IMR-90 (cell line): ENCODE results near the gene SPATA16. TPM values are rescaled to one million over a fixed set of nuclear protein-coding genes. Genes with fewer than 3 reads are reported as not detected.

Experiments used
- ATAC-seq: fragments of 200-7000 bp; cut with Tn5 transposase; 2 replicates; pipeline ENCODE4 v1.9.1; 2020; ENCODE audit warnings: low read depth, mild to moderate bottlenecking, moderate library complexity
- BruUV-seq: library from RNA; stranded (reverse); fragments of 400-500 nt; replicated peaks from 2 replicates; lab custom pipeline; 2021; lab: Mats Ljungman, UMichigan
- CTCF ChIA-PET: fragments of 300-600 bp; formaldehyde crosslinking; extraction: SDS; loops from one replicate; lab custom pipeline; 2021; ENCODE audit warnings: antibody characterized with exemption; lab: Yijun Ruan, JAX
- POLR2A ChIA-PET: fragments of 300-600 bp; sonication (Branson Sonifier 250); formaldehyde crosslinking; loops from one replicate; lab custom pipeline; 2022; ENCODE audit warnings: antibody characterized with exemption; ENCODE audit not compliant: unreplicated experiment; lab: Charles Lee
- DNase-seq: peaks from one replicate; pipeline ENCODE4 v3.0.0; 2013
- H2AFZ ChIP-seq: replicated peaks from 2 replicates; pipeline ENCODE3; 2013; ENCODE audit warnings: low read length, mild to moderate bottlenecking; ENCODE audit not compliant: poor library complexity
- H2AK5ac ChIP-seq: 2 replicates; pipeline ENCODE4 v1.6.1; 2013; ENCODE audit warnings: low read depth, low read length, inconsistent platforms
- H2AK9ac ChIP-seq: replicated peaks from 2 replicates; pipeline ENCODE3; 2013; ENCODE audit warnings: mild to moderate bottlenecking, low read depth, low read length, moderate library complexity; ENCODE audit not compliant: poor library complexity
- H2BK120ac ChIP-seq: 2 replicates; pipeline ENCODE4 v1.6.1; 2013; ENCODE audit warnings: low read depth, low read length, inconsistent platforms
- H2BK15ac ChIP-seq: 3 replicates; pipeline ENCODE4 v1.6.1; 2013; ENCODE audit warnings: low read depth, low read length, inconsistent platforms
- H2BK20ac ChIP-seq: 2 replicates; pipeline ENCODE4 v1.6.1; 2013; ENCODE audit warnings: low read depth, mild to moderate bottlenecking, inconsistent platforms, low read length, moderate library complexity
- H2BK5ac ChIP-seq: 2 replicates; pipeline ENCODE4 v1.6.1; 2013; ENCODE audit warnings: mild to moderate bottlenecking, low read depth, low read length, inconsistent platforms; ENCODE audit not compliant: poor library complexity, severe bottlenecking
- H3K14ac ChIP-seq: replicated peaks from 2 replicates; pipeline ENCODE4 v1.6.1; 2013; ENCODE audit warnings: low read depth, low read length, inconsistent platforms
- H3K18ac ChIP-seq: 2 replicates; pipeline ENCODE4 v1.6.1; 2013; ENCODE audit warnings: low read depth, low read length, control low read depth
- H3K23ac ChIP-seq: 2 replicates; pipeline ENCODE4 v1.6.1; 2013; ENCODE audit warnings: low read depth, low read length, inconsistent platforms
- H3K27ac ChIP-seq: 2 replicates; pipeline ENCODE4 v1.5.1; 2013; ENCODE audit warnings: mild to moderate bottlenecking, control low read depth, low read length; ENCODE audit not compliant: insufficient read depth
- H3K27me3 ChIP-seq: 2 replicates; pipeline ENCODE4 v1.6.1; 2013; ENCODE audit warnings: low read length; ENCODE audit not compliant: control insufficient read depth, insufficient read depth
- H3K36me3 ChIP-seq: 2 replicates; pipeline ENCODE4 v1.6.1; 2013; ENCODE audit warnings: low read length, mixed read lengths; ENCODE audit not compliant: control insufficient read depth, insufficient read depth
- H3K4ac ChIP-seq: 2 replicates; pipeline ENCODE4 v1.6.1; 2013; ENCODE audit warnings: low read depth, low read length, inconsistent platforms
- H3K4me1 ChIP-seq: 2 replicates; pipeline ENCODE4 v1.6.1; 2013; ENCODE audit warnings: low read length, mixed read lengths; ENCODE audit not compliant: control insufficient read depth, insufficient read depth
- H3K4me2 ChIP-seq: 2 replicates; pipeline ENCODE4 v1.6.1; 2013; ENCODE audit warnings: low read depth, mild to moderate bottlenecking, control low read depth, low read length, moderate library complexity
- H3K4me3 ChIP-seq: 2 replicates; pipeline ENCODE4 v1.5.1; 2013; ENCODE audit warnings: low read depth, mild to moderate bottlenecking, control low read depth, low read length, moderate library complexity; ENCODE audit not compliant: insufficient read depth
- H3K56ac ChIP-seq: 2 replicates; pipeline ENCODE4 v1.6.1; 2013; ENCODE audit warnings: low read length, inconsistent platforms; ENCODE audit not compliant: insufficient read depth; ENCODE audit errors: extremely low read depth
- H3K79me1 ChIP-seq, 2 experiments: 2 replicates each; pipeline ENCODE4 v1.6.1; 2013; ENCODE audit warnings: low read length in 2 of 2, inconsistent platforms in 1 of 2, low read depth in 1 of 2
- H3K9ac ChIP-seq: 2 replicates; pipeline ENCODE4 v1.6.1; 2013; ENCODE audit warnings: low read depth, low read length, control low read depth
- H3K9me1 ChIP-seq: 2 replicates; pipeline ENCODE4 v1.6.1; 2013; ENCODE audit warnings: low read length, inconsistent platforms; ENCODE audit not compliant: insufficient read depth
- H3K9me3 ChIP-seq: 2 replicates; pipeline ENCODE4 v1.6.1; 2013; ENCODE audit warnings: low read length; ENCODE audit not compliant: control insufficient read depth, insufficient read depth
- H4K20me1 ChIP-seq: 2 replicates; pipeline ENCODE4 v1.6.1; 2013; ENCODE audit warnings: low read length, inconsistent platforms; ENCODE audit not compliant: insufficient read depth
- H4K5ac ChIP-seq: 2 replicates; pipeline ENCODE4 v1.6.1; 2013; ENCODE audit warnings: mild to moderate bottlenecking, low read depth, low read length, control low read depth
- H4K8ac ChIP-seq, 2 experiments: 2 replicates each; pipeline ENCODE4 v1.6.1; 2013; ENCODE audit warnings: low read depth in 2 of 2, low read length in 2 of 2, control low read depth in 1 of 2, inconsistent platforms in 1 of 2
- H4K91ac ChIP-seq: 2 replicates; pipeline ENCODE4 v1.6.1; 2013; ENCODE audit warnings: low read depth, low read length, inconsistent platforms; ENCODE audit not compliant: insufficient read depth
- RCOR1 ChIP-seq: IDR thresholded peaks from 2 replicates; pipeline ENCODE4 v1.6.1; 2012; ENCODE audit warnings: mild to moderate bottlenecking, low read length, improper control_type of control experiment; ENCODE audit not compliant: insufficient replicate concordance
- WGBS, 2 experiments: methylation state at CpG; one replicate each; pipeline versions ENCODE4 v1.1.5 to v1.1.7; 2013; ENCODE audit warnings: missing lambda C conversion rate in 2 of 2; ENCODE audit not compliant: insufficient read length in 1 of 2; ENCODE audit errors: extremely low coverage in 2 of 2; 5-methylcytosine and 5-hydroxymethylcytosine counted together
- dilution Hi-C: fragments of 300-500 bp; cut with HindIII; formaldehyde crosslinking; loops from one replicate; pipeline ENCODE4 v1.14.3; 2018; ENCODE audit warnings: low sequenced_read_pairs; ENCODE audit not compliant: unreplicated experiment
- in situ Hi-C: fragments of 300-500 bp; cut with MboI; formaldehyde crosslinking; loops from 3 replicates; pipeline ENCODE4 v1.14.3; 2019; ENCODE audit warnings: low sequenced_read_pairs, inconsistent platforms, mixed read lengths
- intact Hi-C: fragments of 100-400 bp; cut with micrococcal nuclease; formaldehyde crosslinking; loops from 2 replicates; pipeline ENCODE4 v1.10.0; 2022
- polyA plus RNA-seq, 3 experiments: library from polyadenylated mRNA; depleted of rRNA; stranded (reverse); fragments of >200 nt; gene quantifications; 2 replicates each; pipeline ENCODE4 v1.2.3, GENCODE V29; 2012; ENCODE audit warnings: low replicate concordance in 1 of 3
- total RNA-seq: library from RNA; depleted of rRNA; stranded (reverse); fragments of >200 nt; gene quantifications from 2 replicates; pipeline ENCODE4 v1.2.3, GENCODE V29; 2012

SPATA16 gene
- total and polyA plus RNA-seq, 2 of the 4 experiments (the other 2 are of a cell fraction), result not detected

GRCh38 chr3:173025941-173026340 lies 115.1 kb downstream of the SPATA16 start:
- Histone ChIP-seq H3K4me2 (no peak overlapping the region), H2AFZ (no peak overlapping the region), H2BK15ac (no peak overlapping the region), H2AK5ac (no peak overlapping the region), H3K23ac (no peak overlapping the region), H3K9ac (no peak overlapping the region), H2BK120ac (no peak overlapping the region), H3K4ac (no peak overlapping the region), H3K79me1 (no peaks in the 10 kb centered on the region), H2BK5ac (no peak overlapping the region), H2AK9ac (no peak overlapping the region), H4K91ac (no peak overlapping the region), H3K18ac (no peak overlapping the region), H4K5ac (no peak overlapping the region), H3K14ac (no peak overlapping the region), H3K36me3 (no peaks in the 10 kb centered on the region), H2BK20ac (no peak overlapping the region), H3K27me3 (no peaks in the 10 kb centered on the region), H3K56ac (no peak overlapping the region), H4K20me1 (no peaks in the 10 kb centered on the region), H3K27ac (no peak overlapping the region), H4K8ac (no peak overlapping the region), H3K4me3 (no peak overlapping the region), H3K9me3 (no peaks in the 10 kb centered on the region), H3K4me1 (no peaks in the 10 kb centered on the region), H3K9me1 (no peaks in the 10 kb centered on the region)
- TF ChIP-seq RCOR1, result no peak
- in situ Hi-C loops (no loop called here), intact Hi-C loops (no loop called here), dilution Hi-C loops (no loop called here)
- POLR2A ChIA-PET, result no interaction called here
- ATAC-seq (no peak), DNase-seq (no peak)
- no TSS peak for BruUV-seq
- CTCF ChIA-PET, result no interaction called here
- WGBS, 2 experiments, result 75% methylated on average over 2 of the region's 5 CpGs; no CpG with 5 or more reads in 1 of the 2 experiments
